ENCODE data around the gene GINS2.

GINS2 gene

DNA sequence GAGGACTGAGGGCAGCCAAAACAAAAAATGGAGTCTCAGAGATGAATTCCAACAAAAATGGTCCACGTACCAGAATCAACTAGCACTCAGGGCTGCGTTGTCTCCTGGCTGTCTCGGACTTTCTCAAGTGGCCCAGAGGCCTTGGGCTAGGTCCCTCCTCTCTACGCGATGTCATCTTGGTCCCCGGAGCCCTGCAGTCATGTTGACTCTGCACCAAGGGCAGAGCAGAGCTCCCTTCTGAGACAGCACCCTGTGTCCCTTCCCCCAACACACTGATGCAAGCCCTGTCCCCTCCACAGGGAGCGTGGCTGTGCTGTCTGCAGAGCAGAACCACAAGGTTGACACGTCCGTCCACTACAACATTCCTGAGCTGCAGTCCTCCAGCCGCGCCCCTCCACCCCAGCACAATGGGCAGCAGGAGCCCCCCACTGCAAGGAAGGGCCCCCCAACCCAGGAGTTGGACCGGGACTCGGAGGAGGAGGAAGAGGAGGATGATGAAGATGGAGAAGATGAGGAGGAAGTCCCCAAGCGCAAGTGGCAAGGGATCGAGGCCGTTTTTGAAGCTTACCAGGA lies 20.8 kb downstream of the GINS2 start:
- no peak for DNase-seq (ENCODE audit: low read depth in 2 of 2)

- DNase-seq (ENCODE audit: low read depth in 2 of 2), result no peak
Measured at GRCh38 chr16:85667261-85667660, 21.5 kb downstream of the GINS2 start.

- DNase-seq (ENCODE audit: low read depth in 2 of 2), result no peak
Measured at GRCh38 chr16:85665929-85666328, 22.8 kb downstream of the GINS2 start.

DNA sequence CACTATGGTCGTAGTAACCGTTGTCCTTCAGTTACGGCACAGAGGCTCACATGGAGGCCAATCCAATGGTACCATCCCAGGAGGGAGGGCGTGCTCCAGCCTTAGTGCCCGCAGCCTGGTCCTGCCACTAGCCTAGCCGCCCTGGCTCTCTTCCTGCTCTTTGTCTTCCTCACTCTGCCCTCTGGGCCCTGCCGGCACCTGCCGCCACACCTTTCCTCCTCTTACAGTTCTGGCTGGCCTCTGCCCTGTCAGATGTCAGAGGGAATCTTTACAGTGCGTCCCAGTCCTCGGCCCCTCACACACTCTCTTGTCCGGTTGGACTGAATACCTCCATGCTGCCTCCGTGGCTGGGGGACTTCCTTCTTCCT lies 23.4 kb downstream of the GINS2 start:
- no peak for DNase-seq (ENCODE audit: low read depth in 2 of 2)

GRCh38 chr16:85664580-85665372 lies 24.0 kb downstream of the GINS2 start:
- DNase-seq (ENCODE audit: low read depth in 2 of 2), result no peak

DNA sequence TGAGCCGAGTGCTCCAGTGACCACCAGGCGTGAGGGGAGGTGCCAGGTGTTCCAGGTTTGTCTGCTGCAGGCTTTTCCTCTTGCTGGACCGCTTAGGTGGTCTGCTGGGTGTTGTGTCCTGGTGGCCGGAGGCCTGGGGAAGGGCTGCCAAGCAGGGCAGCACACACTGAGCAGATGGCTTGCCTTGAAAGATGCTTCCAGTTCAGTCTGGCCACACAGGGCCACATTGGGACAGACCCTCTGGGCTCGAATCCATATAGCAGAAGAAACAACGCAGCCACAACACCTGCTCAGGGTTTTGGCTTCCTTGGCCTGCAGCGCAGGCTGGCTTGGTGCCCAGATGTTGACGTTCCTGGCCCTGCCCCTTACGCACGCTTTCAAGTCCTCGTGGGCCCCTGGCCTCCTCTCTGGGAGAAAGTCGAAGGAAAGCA lies 24.8 kb downstream of the GINS2 start:
- no peak for DNase-seq (ENCODE audit: low read depth in 2 of 2)

- no peak for DNase-seq (ENCODE audit: low read depth in 2 of 2)
Measured at GRCh38 chr16:85662976-85663830, 25.6 kb downstream of the GINS2 start.

DNA sequence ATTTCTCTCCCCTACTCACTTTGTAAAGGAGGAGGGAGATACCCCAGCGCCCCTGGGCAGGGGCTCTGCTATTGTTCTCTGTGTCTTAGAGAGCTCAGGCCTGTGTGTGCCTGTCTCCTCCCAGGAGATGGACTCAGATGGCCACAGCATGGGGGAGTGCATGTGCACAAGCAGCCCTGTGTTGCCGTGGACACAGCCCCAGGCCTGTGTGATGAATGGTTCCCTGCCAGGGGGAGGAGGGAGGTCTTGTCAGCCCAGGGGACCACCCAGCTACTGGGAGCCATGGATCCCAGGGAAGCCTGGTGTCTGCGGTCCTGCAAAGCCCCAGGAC lies 26.3 kb downstream of the GINS2 start:
- no peak for DNase-seq (ENCODE audit: low read depth in 2 of 2)

DNA sequence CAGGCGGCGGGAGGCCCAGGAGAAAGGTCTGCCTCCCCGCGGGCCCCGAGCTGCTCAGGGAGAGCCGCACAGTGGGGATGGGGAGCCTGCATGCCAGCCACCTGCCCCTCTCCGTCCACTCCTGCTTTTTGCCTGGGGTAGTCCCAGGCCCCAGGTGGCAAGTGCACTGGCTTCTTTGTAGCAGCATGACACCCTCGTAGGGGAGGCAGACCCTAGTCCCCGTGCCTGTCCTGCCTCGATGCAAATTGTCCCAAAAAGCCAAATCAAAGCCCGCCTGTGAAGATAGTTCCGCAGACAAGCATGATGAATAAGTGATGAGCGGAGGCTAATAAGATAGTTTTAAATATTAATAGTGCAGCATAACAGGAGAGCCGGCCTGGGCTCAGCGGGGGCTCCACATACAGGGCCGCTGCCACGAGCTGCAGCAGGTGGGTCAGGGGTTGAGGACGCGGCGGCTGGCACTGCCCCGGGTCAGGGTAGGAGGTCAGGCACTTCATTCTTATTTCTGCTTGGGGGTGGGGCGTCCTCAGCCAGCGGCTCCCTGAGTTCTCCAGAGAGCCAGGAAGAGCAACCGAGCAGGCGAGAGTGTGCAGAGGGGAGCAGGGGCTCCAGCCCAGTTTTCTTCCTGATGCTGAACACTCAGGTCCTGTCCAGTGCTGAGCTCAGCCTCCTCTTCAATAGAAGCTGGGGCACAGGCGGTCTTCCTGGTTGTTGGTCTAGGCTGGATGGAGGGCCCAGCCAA lies 26.8 kb downstream of the GINS2 start:
- DNase-seq (ENCODE audit: low read depth in 2 of 2), result no peak

GRCh38 chr16:85660843-85661739 lies 27.7 kb downstream of the GINS2 start:
- no peak for DNase-seq (ENCODE audit: low read depth in 2 of 2)

DNA sequence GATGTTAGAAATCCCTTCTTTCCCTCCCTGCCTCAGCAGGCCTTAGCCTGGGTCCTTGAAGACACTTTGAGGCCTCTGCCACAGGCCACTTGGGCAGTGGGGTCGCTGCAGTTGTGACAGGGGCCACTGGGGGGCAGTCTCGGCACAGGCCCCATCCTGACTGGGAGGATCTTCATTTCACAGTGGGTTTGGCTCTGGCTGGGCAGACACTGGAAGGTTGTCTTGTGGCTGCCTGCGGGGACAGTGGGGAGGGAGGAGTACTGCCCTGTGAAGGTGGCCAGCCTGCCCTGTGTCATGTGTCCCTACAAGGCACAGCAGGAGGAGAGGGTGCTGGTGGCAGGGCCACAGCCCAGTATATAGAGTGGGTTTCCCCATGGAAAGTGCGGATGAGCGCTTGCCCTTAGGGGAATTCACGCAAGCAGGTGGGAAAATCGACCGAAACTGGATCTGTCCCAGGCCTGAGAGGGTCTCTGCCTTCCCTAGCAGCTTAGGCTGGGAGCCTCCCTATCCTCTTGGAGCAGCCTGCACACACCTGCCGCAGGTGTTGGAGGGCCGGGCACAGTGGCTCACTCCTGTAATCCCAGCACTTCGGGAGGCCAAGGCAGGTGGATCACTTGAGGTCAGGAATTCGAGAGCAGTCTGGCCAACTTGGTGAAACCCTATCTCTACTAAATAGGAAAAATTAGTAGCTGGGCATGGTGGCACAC lies 28.8 kb downstream of the GINS2 start:
- peak; percentile 14 to 47 for DNase-seq (ENCODE audit: low read depth in 2 of 2)

DNA sequence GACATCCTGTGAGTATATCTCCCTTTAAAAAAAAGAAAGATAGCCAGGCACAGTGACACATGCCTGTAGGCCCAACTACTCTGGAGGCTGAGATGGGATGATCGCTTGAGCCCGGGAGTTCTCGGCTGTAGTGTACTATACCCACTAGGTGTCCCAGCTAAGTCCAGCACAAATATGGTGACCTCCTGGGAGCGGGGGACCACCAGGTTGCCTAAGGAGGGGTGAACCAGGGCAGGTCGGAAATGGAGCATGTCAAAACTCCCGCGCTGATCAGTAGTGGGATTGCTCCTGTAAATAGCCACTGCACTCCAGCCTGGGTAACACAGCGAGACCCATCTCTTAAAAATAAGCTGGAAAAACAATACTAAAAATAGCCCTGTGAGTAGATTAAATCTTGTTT lies 29.4 kb downstream of the GINS2 start:
- no peak for DNase-seq (ENCODE audit: low read depth in 2 of 2)

DNA sequence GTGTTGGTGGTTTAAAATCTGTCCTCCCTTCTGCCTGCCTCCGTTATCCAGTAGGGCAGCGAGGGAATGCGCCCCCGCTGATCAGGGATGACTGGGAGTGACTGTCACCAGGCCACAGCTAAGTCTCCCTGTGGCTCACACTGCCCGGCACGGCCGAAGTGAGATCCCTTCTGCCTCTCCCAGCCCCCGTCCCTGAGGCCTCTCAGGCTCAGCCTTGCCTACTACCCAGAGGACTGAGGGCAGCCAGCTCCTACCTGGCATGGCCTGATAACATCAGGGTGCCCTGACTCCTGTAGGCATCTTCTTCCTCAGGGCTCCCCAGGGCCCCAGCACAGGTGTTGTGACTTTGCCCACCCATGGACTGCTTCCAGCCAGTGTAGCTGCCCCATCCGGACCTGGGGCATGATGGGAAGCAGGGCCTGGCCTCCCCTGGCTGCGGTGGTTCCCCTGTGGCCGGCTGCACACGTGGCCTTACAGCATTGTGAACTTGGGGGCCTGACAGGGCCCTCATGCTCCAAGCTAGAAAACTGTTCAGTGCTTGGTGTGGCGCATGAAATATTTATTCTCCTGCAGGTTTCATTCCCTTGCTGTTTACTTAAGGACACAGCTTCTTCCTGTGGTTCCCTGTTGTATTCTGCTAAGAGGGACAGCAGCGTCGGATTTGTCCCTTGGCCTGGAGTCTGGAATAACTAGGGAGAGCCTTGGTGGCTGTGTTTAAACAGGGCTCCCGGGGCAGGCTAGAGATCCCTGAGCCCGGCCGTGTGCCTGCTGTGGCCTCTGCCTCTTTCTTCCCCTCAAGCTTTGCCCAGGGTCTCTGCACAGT lies 30.0 kb downstream of the GINS2 start:
- no peak for DNase-seq (ENCODE audit: low read depth in 2 of 2)

GRCh38 chr16:85657996-85658395 lies 30.8 kb downstream of the GINS2 start:
- DNase-seq (ENCODE audit: low read depth in 2 of 2), result no peak

DNA sequence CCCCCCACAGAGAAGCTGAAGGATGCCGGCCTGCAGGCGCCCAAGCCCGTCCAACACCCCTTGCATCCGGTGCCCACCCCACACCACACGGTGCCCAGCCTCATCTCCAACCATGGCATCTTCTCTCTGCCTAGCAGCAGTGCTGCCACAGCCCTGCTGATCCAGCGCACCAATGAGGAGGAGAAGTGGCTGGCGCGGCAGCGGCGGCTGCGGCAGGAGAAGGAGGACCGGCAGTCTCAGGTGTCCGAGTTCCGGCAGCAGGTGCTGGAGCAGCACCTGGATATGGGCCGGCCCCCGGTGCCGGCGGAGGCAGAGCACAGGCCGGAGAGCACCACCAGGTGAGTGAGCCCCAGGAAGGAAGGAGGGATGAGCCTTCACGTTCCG lies 31.5 kb downstream of the GINS2 start:
- DNase-seq (ENCODE audit: low read depth in 2 of 2), result no peak

- DNase-seq (ENCODE audit: low read depth in 2 of 2), result no peak
Measured at GRCh38 chr16:85656351-85657266, 32.1 kb downstream of the GINS2 start.

- no peak for DNase-seq (ENCODE audit: low read depth in 2 of 2)
Measured at GRCh38 chr16:85655216-85656129, 33.3 kb downstream of the GINS2 start.
